ENCODE results near the gene XKR7.
"Not testable (repeated sequence)": the region's sequence is repeated elsewhere in the genome, so short reads cannot be mapped to it uniquely, and the experiment has no call there.

The XKR7 gene

GRCh38 chr20:32029561-32029960, 61.6 kb downstream of the XKR7 start:
- no peak overlapping the region for H3K4me3 ChIP-seq (replicated peaks; ENCODE audit: low read depth, low read length)
- TF ChIP-seq CTCF (IDR thresholded peaks at IDR 0.05; ENCODE audit: low read depth, low read length, missing control alignments): no peak
- no peak for DNase-seq (ENCODE audit: extremely low read depth, low read depth)

- TF ChIP-seq CTCF (IDR thresholded peaks at IDR 0.05; ENCODE audit: low read depth, low read length, missing control alignments): peak; percentile 89
- H3K4me3 ChIP-seq (replicated peaks; ENCODE audit: low read depth, low read length): no peak overlapping the region
- DNase-seq (ENCODE audit: extremely low read depth, low read depth): peak; percentile 52
Observed at GRCh38 chr20:32031007-32031958, 63.3 kb downstream of the XKR7 start.

- H3K4me3 ChIP-seq (replicated peaks; ENCODE audit: low read depth, low read length): no peak overlapping the region
- TF ChIP-seq CTCF (IDR thresholded peaks at IDR 0.05; ENCODE audit: low read depth, low read length, missing control alignments): no peak
- no peak for DNase-seq (ENCODE audit: extremely low read depth, low read depth)
Observed at GRCh38 chr20:32033316-32033715, 65.4 kb downstream of the XKR7 start.

GRCh38 chr20:32033721-32034120, 65.8 kb downstream of the XKR7 start:
- not testable (repeated sequence) for DNase-seq (ENCODE audit: extremely low read depth, low read depth); H3K4me3 ChIP-seq (replicated peaks; ENCODE audit: low read depth, low read length)

GRCh38 chr20:32034581-32035425, 66.9 kb downstream of the XKR7 start:
- TF ChIP-seq CTCF (IDR thresholded peaks at IDR 0.05; ENCODE audit: low read depth, low read length, missing control alignments): peak; percentile 12
- no peak overlapping the region for H3K4me3 ChIP-seq (replicated peaks; ENCODE audit: low read depth, low read length)
- DNase-seq (ENCODE audit: extremely low read depth, low read depth): no peak

- H3K4me3 ChIP-seq (replicated peaks; ENCODE audit: low read depth, low read length): no peak overlapping the region
- no peak for TF ChIP-seq CTCF (IDR thresholded peaks at IDR 0.05; ENCODE audit: low read depth, low read length, missing control alignments)
- no peak for DNase-seq (ENCODE audit: extremely low read depth, low read depth)
Observed at GRCh38 chr20:32035426-32035779, 67.5 kb downstream of the XKR7 start.

GRCh38 chr20:32036252-32036651, 68.3 kb downstream of the XKR7 start:
- TF ChIP-seq CTCF (IDR thresholded peaks at IDR 0.05; ENCODE audit: low read depth, low read length, missing control alignments): no peak
- DNase-seq (ENCODE audit: extremely low read depth, low read depth): no peak

More at GRCh38 chr20:32036252-32036651, 68.3 kb downstream of the XKR7 start:
- no peak overlapping the region for H3K4me3 ChIP-seq (replicated peaks; ENCODE audit: low read depth, low read length)
